Stimulated activated CD8-positive, alpha-beta memory T cell treated with anti-CD3 and anti-CD28 coated beads, Interleukin-12 subunit alpha, Interleukin-12 subunit beta, amount 100 ng/mL, for 1 hour (primary cell): ENCODE data around the gene SHC4.
"Not testable (repeated sequence)": the region's sequence is repeated elsewhere in the genome, so short reads cannot be mapped to it uniquely, and the experiment has no call there.

Source experiments
- DNase-seq: peaks from one replicate; pipeline ENCODE4 v3.0.0-alpha.2; 2020; ENCODE audit warnings: low read depth

The SHC4 gene

GRCh38 chr15:48924528-48925393 is 39.0 kb downstream of the SHC4 start:
- DNase-seq, result no peak

- DNase-seq, result no peak
Measured at GRCh38 chr15:48922046-48922445, 41.7 kb downstream of the SHC4 start.

GRCh38 chr15:48916721-48917120 is 47.0 kb downstream of the SHC4 start:
- no peak for DNase-seq

- DNase-seq, result no peak
Measured at GRCh38 chr15:48915861-48916260, 47.9 kb downstream of the SHC4 start.

GRCh38 chr15:48914717-48915116 is 49.0 kb downstream of the SHC4 start:
- DNase-seq, result no peak

- DNase-seq, result no peak
Measured at GRCh38 chr15:48913141-48913540, 50.6 kb downstream of the SHC4 start.

GRCh38 chr15:48910554-48910953 is 53.2 kb downstream of the SHC4 start:
- DNase-seq, result not testable (repeated sequence)

GRCh38 chr15:48909313-48909712 is 54.4 kb downstream of the SHC4 start:
- DNase-seq, result not testable (repeated sequence)

- DNase-seq, result no peak
Measured at GRCh38 chr15:48905847-48906246, 57.9 kb downstream of the SHC4 start.

- DNase-seq, result no peak
Measured at GRCh38 chr15:48905216-48905615, 58.5 kb downstream of the SHC4 start.

GRCh38 chr15:48904758-48905157 is 59.0 kb downstream of the SHC4 start:
- no peak for DNase-seq

GRCh38 chr15:48899793-48900192 is 63.9 kb downstream of the SHC4 start:
- no peak for DNase-seq

- no peak for DNase-seq
Measured at GRCh38 chr15:48898446-48898845, 65.3 kb downstream of the SHC4 start.

- DNase-seq, result no peak
Measured at GRCh38 chr15:48898032-48898431, 65.7 kb downstream of the SHC4 start.

GRCh38 chr15:48896869-48897814 is 66.6 kb downstream of the SHC4 start:
- DNase-seq, result no peak

- no peak for DNase-seq
Measured at GRCh38 chr15:48893311-48893710, 70.4 kb downstream of the SHC4 start.

- no peak for DNase-seq
Measured at GRCh38 chr15:48891232-48891765, 72.4 kb downstream of the SHC4 start.

- DNase-seq, result no peak
Measured at GRCh38 chr15:48890375-48890972, 73.2 kb downstream of the SHC4 start.

- DNase-seq, result no peak
Measured at GRCh38 chr15:48889925-48890324, 73.8 kb downstream of the SHC4 start.

- no peak for DNase-seq
Measured at GRCh38 chr15:48888836-48889235, 74.9 kb downstream of the SHC4 start.

GRCh38 chr15:48888191-48888590 is 75.5 kb downstream of the SHC4 start:
- no peak for DNase-seq

- no peak for DNase-seq
Measured at GRCh38 chr15:48887144-48887543, 76.6 kb downstream of the SHC4 start.
